ENCODE results near the gene RGS16.

RGS16 gene

GRCh38 chr1:182595641-182596240 lies 8.4 kb downstream of the RGS16 start:
- no peaks in the 10 kb centered on the region for H3K9me3 ChIP-seq
- no peaks in the 10 kb centered on the region for H3K4me1 ChIP-seq
- H3K36me3 ChIP-seq (replicated peaks) = peaks cover 21% of the 10 kb centered on the region
- no peak overlapping the region for H3K4me3 ChIP-seq
- peak in 1 of 2 experiments; percentile 80 for DNase-seq (ENCODE audit: low spot score in 2 of 2)
- in situ Hi-C loops (cut with MboI; ENCODE audit: low sequenced_read_pairs) = loop anchor here (5.0 kb wide), 1 partner anchor 192 kb away; the partner anchor contains the start of gene NPL
- no peaks in the 10 kb centered on the region for H3K27me3 ChIP-seq (ENCODE audit: low read depth)

GRCh38 chr1:182589931-182590330 lies 14.3 kb downstream of the RGS16 start:
- Histone ChIP-seq H3K36me3 (replicated peaks) (no peaks in the 10 kb centered on the region), H3K27me3 (ENCODE audit: low read depth) (no peaks in the 10 kb centered on the region), H3K4me1 (peaks cover 6% of the 10 kb centered on the region), H3K9me3 (no peaks in the 10 kb centered on the region), H3K4me3 (no peak overlapping the region)
- in situ Hi-C loops (cut with MboI; ENCODE audit: low sequenced_read_pairs) = no loop called here
- no peak for DNase-seq (ENCODE audit: low spot score in 2 of 2)

- no peaks in the 10 kb centered on the region for H3K27me3 ChIP-seq (ENCODE audit: low read depth)
- no peak for DNase-seq (ENCODE audit: low spot score in 2 of 2)
- in situ Hi-C loops (cut with MboI; ENCODE audit: low sequenced_read_pairs) = no loop called here
- H3K4me1 ChIP-seq = peaks cover 6% of the 10 kb centered on the region
- no peak overlapping the region for H3K4me3 ChIP-seq
- no peaks in the 10 kb centered on the region for H3K36me3 ChIP-seq (replicated peaks)
- no peaks in the 10 kb centered on the region for H3K9me3 ChIP-seq
These were observed 14.7 kb downstream of the RGS16 start for GRCh38 chr1:182589520-182589919.

- Histone ChIP-seq H3K9me3 (no peaks in the 10 kb centered on the region), H3K4me1 (peaks cover 6% of the 10 kb centered on the region), H3K36me3 (replicated peaks) (no peaks in the 10 kb centered on the region), H3K27me3 (ENCODE audit: low read depth) (no peaks in the 10 kb centered on the region), H3K4me3 (peak within 1 kb of the TSS; percentile 40)
- in situ Hi-C loops (cut with MboI; ENCODE audit: low sequenced_read_pairs) = no loop called here
- peak; percentile 43 to 73 for DNase-seq (ENCODE audit: low spot score in 2 of 2)
These were observed 15.4 kb downstream of the RGS16 start, which contains the start of gene RNASEL for GRCh38 chr1:182588500-182589396. Gene RNASEL, minus strand, starts transcription at chr1:182589256. Its CDS starts 2,450 bp downstream, at chr1:182586806.

- Histone ChIP-seq H3K36me3 (replicated peaks) (no peaks in the 10 kb centered on the region), H3K4me3 (peak overlapping the region; percentile 40), H3K9me3 (no peaks in the 10 kb centered on the region), H3K4me1 (peaks cover 6% of the 10 kb centered on the region), H3K27me3 (ENCODE audit: low read depth) (no peaks in the 10 kb centered on the region)
- in situ Hi-C loops (cut with MboI; ENCODE audit: low sequenced_read_pairs) = no loop called here
- no peak for DNase-seq (ENCODE audit: low spot score in 2 of 2)
These were observed 16.3 kb downstream of the RGS16 start for GRCh38 chr1:182587666-182588499.

- no peak overlapping the region for H3K4me3 ChIP-seq
- no peaks in the 10 kb centered on the region for H3K27me3 ChIP-seq (ENCODE audit: low read depth)
- peaks cover 6% of the 10 kb centered on the region for H3K4me1 ChIP-seq
- H3K9me3 ChIP-seq = no peaks in the 10 kb centered on the region
- no peaks in the 10 kb centered on the region for H3K36me3 ChIP-seq (replicated peaks)
- no peak for DNase-seq (ENCODE audit: low spot score in 2 of 2)
- in situ Hi-C loops (cut with MboI; ENCODE audit: low sequenced_read_pairs) = no loop called here
These were observed 17.1 kb downstream of the RGS16 start for GRCh38 chr1:182587093-182587492.

GRCh38 chr1:182586380-182586779 lies 17.8 kb downstream of the RGS16 start:
- in situ Hi-C loops (cut with MboI; ENCODE audit: low sequenced_read_pairs) = no loop called here
- H3K9me3 ChIP-seq = no peaks in the 10 kb centered on the region
- H3K4me3 ChIP-seq = no peak overlapping the region
- H3K27me3 ChIP-seq (ENCODE audit: low read depth) = no peaks in the 10 kb centered on the region
- H3K36me3 ChIP-seq (replicated peaks) = no peaks in the 10 kb centered on the region
- H3K4me1 ChIP-seq = peaks cover 6% of the 10 kb centered on the region
- no peak for DNase-seq (ENCODE audit: low spot score in 2 of 2)

GRCh38 chr1:182584746-182585145 lies 19.4 kb downstream of the RGS16 start:
- Histone ChIP-seq H3K4me1 (peaks cover 6% of the 10 kb centered on the region), H3K27me3 (ENCODE audit: low read depth) (no peaks in the 10 kb centered on the region), H3K4me3 (no peak overlapping the region), H3K9me3 (no peaks in the 10 kb centered on the region), H3K36me3 (replicated peaks) (no peaks in the 10 kb centered on the region)
- in situ Hi-C loops (cut with MboI; ENCODE audit: low sequenced_read_pairs) = no loop called here
- DNase-seq (ENCODE audit: low spot score in 2 of 2) = no peak

GRCh38 chr1:182580736-182581135 lies 23.5 kb downstream of the RGS16 start:
- Histone ChIP-seq H3K4me1 (no peaks in the 10 kb centered on the region), H3K27me3 (ENCODE audit: low read depth) (no peaks in the 10 kb centered on the region), H3K9me3 (no peaks in the 10 kb centered on the region), H3K36me3 (replicated peaks) (no peaks in the 10 kb centered on the region), H3K4me3 (no peak overlapping the region)
- in situ Hi-C loops (cut with MboI; ENCODE audit: low sequenced_read_pairs) = no loop called here
- no peak for DNase-seq (ENCODE audit: low spot score in 2 of 2)

GRCh38 chr1:182575540-182576149 lies 28.5 kb downstream of the RGS16 start:
- no peaks in the 10 kb centered on the region for H3K36me3 ChIP-seq (replicated peaks)
- DNase-seq (ENCODE audit: low spot score in 2 of 2) = no peak

GRCh38 chr1:182574156-182574555 lies 30.0 kb downstream of the RGS16 start:
- in situ Hi-C loops (cut with MboI; ENCODE audit: low sequenced_read_pairs) = no loop called here
- no peak overlapping the region for H3K4me3 ChIP-seq
- no peaks in the 10 kb centered on the region for H3K27me3 ChIP-seq (ENCODE audit: low read depth)
- no peaks in the 10 kb centered on the region for H3K4me1 ChIP-seq
- H3K9me3 ChIP-seq = no peaks in the 10 kb centered on the region
- H3K36me3 ChIP-seq (replicated peaks) = no peaks in the 10 kb centered on the region
- no peak for DNase-seq (ENCODE audit: low spot score in 2 of 2)

More at GRCh38 chr1:182575540-182576149, 28.5 kb downstream of the RGS16 start:
- in situ Hi-C loops (cut with MboI; ENCODE audit: low sequenced_read_pairs) = no loop called here
- Histone ChIP-seq H3K9me3 (no peaks in the 10 kb centered on the region), H3K27me3 (ENCODE audit: low read depth) (no peaks in the 10 kb centered on the region), H3K4me1 (no peaks in the 10 kb centered on the region), H3K4me3 (no peak overlapping the region)

- no peaks in the 10 kb centered on the region for H3K36me3 ChIP-seq (replicated peaks)
- H3K27me3 ChIP-seq (ENCODE audit: low read depth) = no peaks in the 10 kb centered on the region
- no peaks in the 10 kb centered on the region for H3K4me1 ChIP-seq
- H3K9me3 ChIP-seq = no peaks in the 10 kb centered on the region
- DNase-seq (ENCODE audit: low spot score in 2 of 2) = no peak
- in situ Hi-C loops (cut with MboI; ENCODE audit: low sequenced_read_pairs) = no loop called here
- H3K4me3 ChIP-seq = no peak overlapping the region
These were observed 33.6 kb downstream of the RGS16 start for GRCh38 chr1:182570611-182570970.

- no peak overlapping the region for H3K4me3 ChIP-seq
- DNase-seq (ENCODE audit: low spot score in 2 of 2) = no peak
- in situ Hi-C loops (cut with MboI; ENCODE audit: low sequenced_read_pairs) = no loop called here
These were observed 34.1 kb downstream of the RGS16 start for GRCh38 chr1:182569939-182570610.

More at GRCh38 chr1:182569939-182570610, 34.1 kb downstream of the RGS16 start:
- Histone ChIP-seq H3K36me3 (replicated peaks) (no peaks in the 10 kb centered on the region), H3K27me3 (ENCODE audit: low read depth) (no peaks in the 10 kb centered on the region), H3K4me1 (no peaks in the 10 kb centered on the region), H3K9me3 (no peaks in the 10 kb centered on the region)
